Measurements from ENCODE around the gene PRR35.

GRCh38 chr16:543301-544164, 16.7 kb upstream of the PRR35 start:
- TF ChIP-seq POLR2AphosphoS5 (IDR thresholded peaks at IDR 0.05) = no peak
- TF ChIP-seq CTCF (IDR thresholded peaks at IDR 0.05) = no peak
- TF ChIP-seq POLR2A (IDR thresholded peaks at IDR 0.05) = no peak
- TF ChIP-seq EP300 (IDR thresholded peaks at IDR 0.05) = no peak

Data from sigmoid colon (tissue), 4 donors.